Breast epithelium (tissue), 3 donors: Measurements from ENCODE around the gene NUCB2.

Experiments
- CTCF ChIP-seq, 3 donors: fragments of 450-650 bp; IDR thresholded peaks; one replicate each; pipeline ENCODE4 v1.5.1; 2016 to 2017; ENCODE audit warnings: antibody characterized with exemption in 3 of 3, mild to moderate bottlenecking in 3 of 3, moderate library complexity in 3 of 3
- POLR2A ChIP-seq: fragments of 450-650 bp; IDR thresholded peaks from one replicate; pipeline ENCODE4 v1.6.1; 2016; ENCODE audit warnings: antibody characterized with exemption, mild to moderate bottlenecking, moderate library complexity

- TF ChIP-seq CTCF (IDR thresholded peaks at IDR 0.05): no peak
- no peak for TF ChIP-seq POLR2A
Measured at GRCh38 chr11:17331669-17332068, 55.1 kb downstream of the NUCB2 start.
